Muscle layer of colon (tissue), 2 donors: ENCODE results near the gene SPSB3.

Experiments
- H3K27ac ChIP-seq: one replicate; pipeline ENCODE4 v1.7.0; 2013; ENCODE audit warnings: low read depth, mild to moderate bottlenecking, low read length, moderate library complexity
- H3K27me3 ChIP-seq, 2 donors: one replicate each; pipeline ENCODE4 v1.7.0; 2013; ENCODE audit warnings: low read length in 2 of 2, mild to moderate bottlenecking in 2 of 2; ENCODE audit not compliant: insufficient read depth in 2 of 2, control insufficient read depth in 1 of 2
- H3K36me3 ChIP-seq: one replicate; pipeline ENCODE4 v1.7.0; 2013; ENCODE audit warnings: mild to moderate bottlenecking, low read length; ENCODE audit not compliant: insufficient read depth
- H3K4me1 ChIP-seq: one replicate; pipeline ENCODE4 v1.7.0; 2013; ENCODE audit warnings: mild to moderate bottlenecking, low read length; ENCODE audit not compliant: insufficient read depth
- H3K4me3 ChIP-seq, 2 donors: one replicate each; pipeline ENCODE4 v1.7.0; 2013; ENCODE audit warnings: low read length in 2 of 2, low read depth in 1 of 2, mild to moderate bottlenecking in 1 of 2, moderate library complexity in 1 of 2
- H3K9ac ChIP-seq: one replicate; pipeline ENCODE4 v1.7.0; 2013; ENCODE audit warnings: low read length
- H3K9me3 ChIP-seq: one replicate; pipeline ENCODE4 v1.7.0; 2013; ENCODE audit warnings: mild to moderate bottlenecking, low read length
- donor health status: abdominal sarcoma.
- donor health status: Adenocarcinoma of cecum.

Gene SPSB3

GRCh38 chr16:1763521-1764511 is 18.6 kb downstream of the SPSB3 start:
- no peaks in the 10 kb centered on the region for H3K4me1 ChIP-seq
- peaks cover 70% of the 10 kb centered on the region for H3K36me3 ChIP-seq
- no peak overlapping the region for H3K9ac ChIP-seq
- H3K27ac ChIP-seq = no peak overlapping the region
- H3K9me3 ChIP-seq = no peaks in the 10 kb centered on the region
- H3K4me3 ChIP-seq = no peak overlapping the region
- no peaks in the 10 kb centered on the region for H3K27me3 ChIP-seq

DNA sequence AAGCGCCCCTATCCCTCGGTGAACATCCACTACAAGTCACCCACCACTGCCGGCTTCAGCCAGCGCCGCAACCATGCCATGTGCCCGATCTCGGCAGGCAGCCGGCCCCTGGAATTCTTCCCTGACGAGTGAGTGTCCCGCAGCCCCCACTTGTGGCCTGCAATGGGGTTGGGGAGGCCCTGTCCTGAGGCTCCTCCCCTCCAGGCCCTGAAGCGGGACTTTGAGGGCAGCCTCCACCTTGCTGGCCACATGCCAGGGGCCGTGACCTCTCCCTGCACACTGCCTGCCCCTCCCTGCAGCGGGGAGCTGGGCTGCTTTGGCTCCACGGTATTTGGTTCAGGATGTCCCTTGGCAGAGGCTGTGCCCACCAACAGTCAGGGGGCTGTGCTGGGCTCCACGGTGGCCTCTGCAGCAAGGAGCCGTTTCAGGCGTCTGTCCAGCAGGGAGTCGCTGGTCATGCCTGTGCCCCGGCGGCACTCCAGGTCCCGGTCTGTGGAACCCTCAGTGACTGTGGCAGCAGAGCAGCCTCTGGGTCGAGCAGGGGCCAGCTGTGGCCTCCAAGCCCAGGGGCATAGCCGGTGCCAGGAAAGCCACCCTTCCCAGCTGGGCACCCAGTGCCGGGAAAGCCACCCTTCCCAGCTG is 19.4 kb downstream of the SPSB3 start:
- H3K4me1 ChIP-seq = no peaks in the 10 kb centered on the region
- H3K36me3 ChIP-seq = peaks cover 68% of the 10 kb centered on the region
- H3K27me3 ChIP-seq = no peaks in the 10 kb centered on the region
- no peak overlapping the region for H3K27ac ChIP-seq
- H3K4me3 ChIP-seq = no peak overlapping the region
- H3K9me3 ChIP-seq = no peaks in the 10 kb centered on the region
- no peak overlapping the region for H3K9ac ChIP-seq

- no peak overlapping the region for H3K4me3 ChIP-seq
- H3K4me1 ChIP-seq = no peaks in the 10 kb centered on the region
- H3K9me3 ChIP-seq = no peaks in the 10 kb centered on the region
- peaks cover 61% of the 10 kb centered on the region for H3K36me3 ChIP-seq
- H3K27ac ChIP-seq = no peak overlapping the region
- H3K27me3 ChIP-seq = no peaks in the 10 kb centered on the region
- no peak overlapping the region for H3K9ac ChIP-seq
Measured at GRCh38 chr16:1762196-1762878, 20.0 kb downstream of the SPSB3 start.

DNA sequence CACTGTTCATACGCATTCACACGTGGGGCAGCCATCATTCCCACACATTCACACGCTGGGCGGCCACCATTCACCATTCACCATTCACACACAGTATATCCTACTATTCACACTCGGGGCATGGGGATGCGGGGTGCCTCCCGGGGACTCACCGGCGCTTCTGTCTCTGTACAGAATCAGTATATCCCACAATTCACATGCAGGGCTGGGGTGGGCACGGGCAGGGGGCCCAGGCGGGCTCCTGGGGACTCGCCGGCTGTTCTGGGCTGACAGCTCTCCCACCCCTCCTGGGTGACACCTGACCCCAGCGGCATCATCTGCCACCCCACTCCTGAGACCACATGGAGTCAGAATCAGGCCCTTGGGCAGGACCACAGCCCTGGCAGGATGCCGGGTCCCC is 20.6 kb downstream of the SPSB3 start:
- Histone ChIP-seq H3K27ac (no peak overlapping the region), H3K4me3 (no peak overlapping the region), H3K27me3 (no peaks in the 10 kb centered on the region), H3K36me3 (peaks cover 56% of the 10 kb centered on the region), H3K9ac (no peak overlapping the region), H3K9me3 (no peaks in the 10 kb centered on the region), H3K4me1 (no peaks in the 10 kb centered on the region)

GRCh38 chr16:1760911-1761310 is 21.5 kb downstream of the SPSB3 start:
- no peak overlapping the region for H3K27ac ChIP-seq
- no peak overlapping the region for H3K4me3 ChIP-seq
- no peaks in the 10 kb centered on the region for H3K9me3 ChIP-seq
- no peaks in the 10 kb centered on the region for H3K27me3 ChIP-seq
- peaks cover 49% of the 10 kb centered on the region for H3K36me3 ChIP-seq
- no peaks in the 10 kb centered on the region for H3K4me1 ChIP-seq
- no peak overlapping the region for H3K9ac ChIP-seq

DNA sequence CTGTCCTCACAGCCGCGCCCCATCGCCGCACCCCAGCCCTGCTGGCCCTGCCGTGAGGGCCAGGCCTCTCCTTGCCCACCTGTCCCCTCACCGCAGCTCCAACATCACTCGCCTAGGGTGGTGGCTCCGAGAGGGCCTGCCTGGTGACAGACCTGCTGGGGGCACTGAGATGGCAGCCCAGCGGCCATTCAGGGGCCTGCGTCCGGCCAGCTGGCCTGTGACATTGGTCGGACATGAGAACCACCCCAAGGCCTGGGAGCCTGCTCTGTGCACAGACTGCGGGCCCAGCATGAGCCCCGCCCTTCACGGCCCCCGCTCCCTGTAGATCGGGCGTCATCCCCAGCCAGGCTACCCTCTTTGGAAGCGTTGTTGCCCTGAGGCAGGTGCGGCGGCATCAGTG is 22.9 kb downstream of the SPSB3 start:
- Histone ChIP-seq H3K4me1 (no peaks in the 10 kb centered on the region), H3K27me3 (no peaks in the 10 kb centered on the region), H3K4me3 (no peak overlapping the region), H3K27ac (no peak overlapping the region), H3K9me3 (no peaks in the 10 kb centered on the region), H3K9ac (no peak overlapping the region), H3K36me3 (peaks cover 41% of the 10 kb centered on the region)

DNA sequence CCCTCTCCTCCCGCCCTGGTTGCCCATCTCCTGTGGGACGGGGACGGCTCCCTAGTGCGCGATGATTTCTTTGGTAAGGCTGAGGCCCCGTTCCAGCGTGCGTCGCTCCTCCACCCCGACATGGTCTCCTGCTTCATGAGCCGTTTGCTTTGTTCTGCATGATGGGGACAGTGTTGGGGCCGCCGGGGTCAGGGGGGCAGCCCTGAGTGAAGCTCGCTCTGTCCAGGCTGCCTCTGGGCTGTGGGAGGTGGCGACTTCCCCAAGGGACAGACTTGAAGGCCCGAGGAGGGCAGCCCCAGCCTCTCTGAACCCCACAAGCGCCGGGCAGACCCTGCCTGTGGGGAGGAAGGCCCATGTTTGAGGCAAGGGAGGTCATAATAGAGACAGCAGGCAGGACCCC is 23.4 kb downstream of the SPSB3 start:
- Histone ChIP-seq H3K27ac (no peak overlapping the region), H3K27me3 (no peaks in the 10 kb centered on the region), H3K4me3 (no peak overlapping the region), H3K36me3 (peaks cover 37% of the 10 kb centered on the region), H3K9ac (no peak overlapping the region), H3K9me3 (no peaks in the 10 kb centered on the region), H3K4me1 (no peaks in the 10 kb centered on the region)

DNA sequence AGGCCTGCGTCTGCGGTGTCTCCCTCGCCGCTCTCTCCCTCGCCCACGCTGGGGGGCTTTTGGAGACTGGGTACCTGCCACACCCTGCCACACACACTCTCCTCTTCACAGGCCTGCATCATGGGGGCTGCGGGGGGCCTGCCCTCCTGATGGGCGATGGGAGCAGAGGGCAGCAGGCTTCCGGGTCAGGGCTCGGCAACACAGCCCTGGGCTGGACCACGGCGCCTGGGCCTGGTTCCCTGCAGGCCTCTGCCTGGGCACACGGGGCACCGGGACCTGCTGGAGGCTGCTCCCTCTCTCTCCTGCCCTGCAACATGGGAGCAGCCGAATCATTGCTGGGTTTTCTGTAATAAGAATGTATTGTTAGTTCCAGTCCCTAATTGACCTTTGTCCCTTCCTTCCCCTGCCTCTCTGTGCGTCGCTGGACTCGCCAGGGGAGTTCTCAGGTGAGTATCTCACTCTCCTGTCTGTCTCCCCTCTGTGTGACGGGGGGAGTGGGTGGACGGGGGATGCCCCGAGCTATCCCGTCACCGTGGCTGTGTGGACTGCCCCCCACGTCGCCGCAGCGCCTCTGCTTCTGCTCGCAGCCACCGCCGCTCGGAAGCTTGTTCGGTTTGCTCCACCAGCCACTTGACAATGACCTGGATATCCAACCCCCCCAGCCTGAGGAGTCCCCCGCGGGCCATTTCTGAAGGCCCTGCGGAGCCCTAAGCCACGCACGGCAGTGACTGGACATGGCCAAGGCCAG is 24.5 kb downstream of the SPSB3 start:
- H3K27ac ChIP-seq = no peak overlapping the region
- H3K36me3 ChIP-seq = peaks cover 39% of the 10 kb centered on the region
- no peaks in the 10 kb centered on the region for H3K27me3 ChIP-seq
- H3K4me1 ChIP-seq = no peaks in the 10 kb centered on the region
- H3K4me3 ChIP-seq = no peak overlapping the region
- no peaks in the 10 kb centered on the region for H3K9me3 ChIP-seq
- H3K9ac ChIP-seq = no peak overlapping the region

GRCh38 chr16:1754204-1754603 is 28.2 kb downstream of the SPSB3 start:
- Histone ChIP-seq H3K9ac (no peak overlapping the region), H3K9me3 (no peaks in the 10 kb centered on the region), H3K4me1 (no peaks in the 10 kb centered on the region), H3K36me3 (peaks cover 31% of the 10 kb centered on the region), H3K4me3 (no peak overlapping the region), H3K27ac (no peak overlapping the region), H3K27me3 (no peaks in the 10 kb centered on the region)

- no peak overlapping the region for H3K4me3 ChIP-seq
- no peaks in the 10 kb centered on the region for H3K9me3 ChIP-seq
- H3K4me1 ChIP-seq = no peaks in the 10 kb centered on the region
- no peak overlapping the region for H3K27ac ChIP-seq
- no peak overlapping the region for H3K9ac ChIP-seq
- H3K27me3 ChIP-seq = no peaks in the 10 kb centered on the region
- H3K36me3 ChIP-seq = peaks cover 45% of the 10 kb centered on the region
Measured at GRCh38 chr16:1752853-1753252, 29.5 kb downstream of the SPSB3 start.

DNA sequence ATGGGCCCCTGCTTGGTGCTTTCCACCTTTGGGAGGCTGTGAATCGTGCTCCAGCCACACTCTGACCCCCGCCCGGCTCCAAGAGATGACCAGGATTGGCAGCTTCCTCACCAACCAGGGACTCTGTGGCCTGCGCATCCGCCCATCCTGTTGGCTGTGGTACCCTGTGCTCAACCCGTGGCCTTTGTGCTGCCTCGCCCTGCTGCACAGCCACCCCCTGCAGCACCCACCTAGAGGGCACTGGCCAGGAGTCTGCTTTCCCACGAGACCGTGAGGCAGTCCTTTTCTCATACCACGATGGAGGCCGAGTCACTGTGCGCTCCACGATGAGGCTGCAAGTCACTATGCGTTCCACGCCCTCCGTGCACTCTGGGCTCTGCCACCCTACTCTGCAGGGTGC is 30.4 kb downstream of the SPSB3 start:
- Histone ChIP-seq H3K9me3 (no peaks in the 10 kb centered on the region), H3K27me3 (no peaks in the 10 kb centered on the region), H3K9ac (no peak overlapping the region), H3K36me3 (peaks cover 54% of the 10 kb centered on the region), H3K4me3 (no peak overlapping the region), H3K4me1 (no peaks in the 10 kb centered on the region), H3K27ac (no peak overlapping the region)
